GM12873 (cell line): Measurements from ENCODE around the gene DGKA.

Experiments
- CTCF ChIP-seq: IDR thresholded peaks from 2 replicates; pipeline ENCODE4 v1.5.1; 2012; ENCODE audit warnings: low read depth, mild to moderate bottlenecking, moderate library complexity, low read length, control low read depth; ENCODE audit not compliant: insufficient read depth; ENCODE audit errors: missing control alignments

Gene DGKA

GRCh38 chr12:55940065-55940732 lies 9.2 kb downstream of the DGKA start:
- TF ChIP-seq CTCF, result peak; percentile 96

- TF ChIP-seq CTCF, result no peak
These were observed 11.1 kb downstream of the DGKA start for GRCh38 chr12:55942055-55942454.

- no peak for TF ChIP-seq CTCF
These were observed 11.7 kb downstream of the DGKA start for GRCh38 chr12:55942577-55943136.

GRCh38 chr12:55946553-55946952 lies 15.6 kb downstream of the DGKA start:
- TF ChIP-seq CTCF, result no peak

- TF ChIP-seq CTCF, result no peak
These were observed 24.4 kb downstream of the DGKA start for GRCh38 chr12:55955344-55955743.

GRCh38 chr12:55955800-55956508 lies 25.0 kb downstream of the DGKA start:
- peak; percentile 49 for TF ChIP-seq CTCF

GRCh38 chr12:55957106-55957859 lies 26.3 kb downstream of the DGKA start:
- TF ChIP-seq CTCF, result no peak
